Measurements from ENCODE around the gene ADRA2B.

- TF ChIP-seq, protein P1, sequence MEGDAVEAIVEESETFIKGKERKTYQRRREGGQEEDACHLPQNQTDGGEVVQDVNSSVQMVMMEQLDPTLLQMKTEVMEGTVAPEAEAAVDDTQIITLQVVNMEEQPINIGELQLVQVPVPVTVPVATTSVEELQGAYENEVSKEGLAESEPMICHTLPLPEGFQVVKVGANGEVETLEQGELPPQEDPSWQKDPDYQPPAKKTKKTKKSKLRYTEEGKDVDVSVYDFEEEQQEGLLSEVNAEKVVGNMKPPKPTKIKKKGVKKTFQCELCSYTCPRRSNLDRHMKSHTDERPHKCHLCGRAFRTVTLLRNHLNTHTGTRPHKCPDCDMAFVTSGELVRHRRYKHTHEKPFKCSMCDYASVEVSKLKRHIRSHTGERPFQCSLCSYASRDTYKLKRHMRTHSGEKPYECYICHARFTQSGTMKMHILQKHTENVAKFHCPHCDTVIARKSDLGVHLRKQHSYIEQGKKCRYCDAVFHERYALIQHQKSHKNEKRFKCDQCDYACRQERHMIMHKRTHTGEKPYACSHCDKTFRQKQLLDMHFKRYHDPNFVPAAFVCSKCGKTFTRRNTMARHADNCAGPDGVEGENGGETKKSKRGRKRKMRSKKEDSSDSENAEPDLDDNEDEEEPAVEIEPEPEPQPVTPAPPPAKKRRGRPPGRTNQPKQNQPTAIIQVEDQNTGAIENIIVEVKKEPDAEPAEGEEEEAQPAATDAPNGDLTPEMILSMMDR (IDR thresholded peaks at IDR 0.05) = no peak
- TF ChIP-seq POLR2AphosphoS5 (IDR thresholded peaks at IDR 0.05) = no peak
Observed at GRCh38 chr2:96139181-96139758, 22.9 kb upstream of the ADRA2B start.
